HEK293 (cell line): ENCODE data around the gene SRSF2.

Experiments
- BCL11A ChIP-seq: fragments of 450-650 bp; formaldehyde crosslinking; IDR thresholded peaks from 2 replicates; pipeline ENCODE4 v1.5.1; 2016; ENCODE audit warnings: low read depth, missing biosample characterization, missing genetic modification characterization
- CTCF ChIP-seq: fragments of 450-650 bp; formaldehyde crosslinking; IDR thresholded peaks from 2 replicates; pipeline ENCODE4 v1.5.1; 2016; ENCODE audit warnings: missing biosample characterization, missing genetic modification characterization
- TCF7L2 ChIP-seq: IDR thresholded peaks from 2 replicates; pipeline ENCODE4 v1.6.1; 2011; ENCODE audit warnings: low read depth, mild to moderate bottlenecking, inconsistent platforms, low read length, moderate library complexity, borderline replicate concordance

- no peak for TF ChIP-seq BCL11A (tag by site-specific recombination)
- TF ChIP-seq TCF7L2, result no peak
- TF ChIP-seq CTCF (tag by site-specific recombination), result no peak
Measured at GRCh38 chr17:76691379-76692191, 45.5 kb downstream of the SRSF2 start.
